ENCODE results near the gene D2HGDH. TPM values are rescaled to one million over a fixed set of nuclear protein-coding genes. Genes with fewer than 3 reads are reported as not detected.

The D2HGDH gene
- polyA plus RNA-seq, 1 experiment, result 16.1 TPM

DNA sequence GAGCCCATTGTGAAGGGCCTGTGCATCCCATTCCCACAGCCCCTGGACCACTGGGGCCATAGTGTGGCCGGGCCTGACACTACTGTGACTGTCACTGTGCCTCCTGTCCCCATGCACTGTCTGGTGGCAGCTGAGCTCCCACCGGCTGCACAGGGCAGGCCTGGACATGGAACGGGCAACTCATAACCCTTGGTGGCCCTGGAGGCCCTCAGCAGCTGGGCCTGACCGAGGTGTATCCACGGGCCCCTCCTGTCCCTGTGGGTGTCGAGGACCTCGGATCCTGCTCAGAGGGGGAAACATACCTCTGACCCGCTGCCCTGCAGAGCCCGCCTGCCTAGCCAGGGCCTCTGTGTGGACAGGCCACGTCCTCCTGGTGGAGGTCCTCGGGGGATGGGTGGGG, 34.4 kb downstream of the D2HGDH start:
- TF ChIP-seq, protein P1, sequence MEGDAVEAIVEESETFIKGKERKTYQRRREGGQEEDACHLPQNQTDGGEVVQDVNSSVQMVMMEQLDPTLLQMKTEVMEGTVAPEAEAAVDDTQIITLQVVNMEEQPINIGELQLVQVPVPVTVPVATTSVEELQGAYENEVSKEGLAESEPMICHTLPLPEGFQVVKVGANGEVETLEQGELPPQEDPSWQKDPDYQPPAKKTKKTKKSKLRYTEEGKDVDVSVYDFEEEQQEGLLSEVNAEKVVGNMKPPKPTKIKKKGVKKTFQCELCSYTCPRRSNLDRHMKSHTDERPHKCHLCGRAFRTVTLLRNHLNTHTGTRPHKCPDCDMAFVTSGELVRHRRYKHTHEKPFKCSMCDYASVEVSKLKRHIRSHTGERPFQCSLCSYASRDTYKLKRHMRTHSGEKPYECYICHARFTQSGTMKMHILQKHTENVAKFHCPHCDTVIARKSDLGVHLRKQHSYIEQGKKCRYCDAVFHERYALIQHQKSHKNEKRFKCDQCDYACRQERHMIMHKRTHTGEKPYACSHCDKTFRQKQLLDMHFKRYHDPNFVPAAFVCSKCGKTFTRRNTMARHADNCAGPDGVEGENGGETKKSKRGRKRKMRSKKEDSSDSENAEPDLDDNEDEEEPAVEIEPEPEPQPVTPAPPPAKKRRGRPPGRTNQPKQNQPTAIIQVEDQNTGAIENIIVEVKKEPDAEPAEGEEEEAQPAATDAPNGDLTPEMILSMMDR (IDR thresholded peaks at IDR 0.05; ENCODE audit: insufficient read depth, low read depth, low read length), result no peak
- ChIA-PET CTCF (no interaction called here), POLR2A (no interaction called here)
- no peaks in the 10 kb centered on the region; the same call in 1 of the 2 replicates for H3K27me3 ChIP-seq (ENCODE audit: control insufficient read depth, insufficient read depth, low read length)
- no peak for DNase-seq (ENCODE audit: low read depth)
- peaks cover 4% of the 10 kb centered on the region; the same call in 1 of the 2 replicates for H3K36me3 ChIP-seq (ENCODE audit: control insufficient read depth, insufficient read depth, low read length)
- no peak overlapping the region for H3K4me3 ChIP-seq (ENCODE audit: low read depth, low read length)

DNA sequence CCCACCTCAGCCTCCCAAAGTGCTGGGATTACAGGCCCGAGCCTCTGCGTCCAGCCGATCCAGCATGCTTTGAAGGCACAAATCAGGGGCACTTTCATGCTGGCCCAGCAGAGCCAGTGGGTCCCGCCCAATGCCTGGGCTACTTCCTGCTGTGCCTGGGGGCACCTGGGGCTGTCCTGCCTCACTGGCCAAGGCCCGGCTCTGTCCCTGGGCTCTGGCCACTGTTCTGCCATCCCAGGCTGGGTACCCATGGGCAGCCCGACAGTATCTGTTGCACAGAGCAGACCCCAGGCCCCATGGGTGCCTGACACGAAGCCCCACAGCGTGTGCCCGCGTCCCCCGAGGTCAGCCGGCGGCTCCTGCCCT, 35.4 kb downstream of the D2HGDH start:
- no peaks in the 10 kb centered on the region for H3K36me3 ChIP-seq (ENCODE audit: control insufficient read depth, insufficient read depth, low read length)
- no peaks in the 10 kb centered on the region; the same call in 1 of the 2 replicates for H3K27me3 ChIP-seq (ENCODE audit: control insufficient read depth, insufficient read depth, low read length)
- TF ChIP-seq, protein P1 (IDR thresholded peaks at IDR 0.05; ENCODE audit: insufficient read depth, low read depth, low read length), result no peak
- H3K4me3 ChIP-seq (ENCODE audit: low read depth, low read length), result no peak overlapping the region
- POLR2A ChIA-PET, result no interaction called here
- CTCF ChIA-PET, result no interaction called here
- no peak for DNase-seq (ENCODE audit: low read depth)

- no peaks in the 10 kb centered on the region for H3K36me3 ChIP-seq (ENCODE audit: control insufficient read depth, insufficient read depth, low read length)
- no peak for DNase-seq (ENCODE audit: low read depth)
- CTCF ChIA-PET, result no interaction called here
- TF ChIP-seq, protein P1 (IDR thresholded peaks at IDR 0.05; ENCODE audit: insufficient read depth, low read depth, low read length), result no peak
- no peak overlapping the region for H3K4me3 ChIP-seq (ENCODE audit: low read depth, low read length)
- POLR2A ChIA-PET, result no interaction called here
- no peaks in the 10 kb centered on the region; the same call in 1 of the 2 replicates for H3K27me3 ChIP-seq (ENCODE audit: control insufficient read depth, insufficient read depth, low read length)
These were observed 35.9 kb downstream of the D2HGDH start for GRCh38 chr2:241770185-241770935.

- ChIA-PET CTCF (no interaction called here), POLR2A (no interaction called here)
- Histone ChIP-seq H3K27me3 (ENCODE audit: control insufficient read depth, insufficient read depth, low read length) (no peaks in the 10 kb centered on the region; the same call in 1 of the 2 replicates), H3K4me3 (ENCODE audit: low read depth, low read length) (no peak overlapping the region), H3K36me3 (ENCODE audit: control insufficient read depth, insufficient read depth, low read length) (no peaks in the 10 kb centered on the region)
- no peak for DNase-seq (ENCODE audit: low read depth)
- TF ChIP-seq, protein P1 (IDR thresholded peaks at IDR 0.05; ENCODE audit: insufficient read depth, low read depth, low read length), result no peak
These were observed 36.5 kb downstream of the D2HGDH start for GRCh38 chr2:241770936-241771285.

DNA sequence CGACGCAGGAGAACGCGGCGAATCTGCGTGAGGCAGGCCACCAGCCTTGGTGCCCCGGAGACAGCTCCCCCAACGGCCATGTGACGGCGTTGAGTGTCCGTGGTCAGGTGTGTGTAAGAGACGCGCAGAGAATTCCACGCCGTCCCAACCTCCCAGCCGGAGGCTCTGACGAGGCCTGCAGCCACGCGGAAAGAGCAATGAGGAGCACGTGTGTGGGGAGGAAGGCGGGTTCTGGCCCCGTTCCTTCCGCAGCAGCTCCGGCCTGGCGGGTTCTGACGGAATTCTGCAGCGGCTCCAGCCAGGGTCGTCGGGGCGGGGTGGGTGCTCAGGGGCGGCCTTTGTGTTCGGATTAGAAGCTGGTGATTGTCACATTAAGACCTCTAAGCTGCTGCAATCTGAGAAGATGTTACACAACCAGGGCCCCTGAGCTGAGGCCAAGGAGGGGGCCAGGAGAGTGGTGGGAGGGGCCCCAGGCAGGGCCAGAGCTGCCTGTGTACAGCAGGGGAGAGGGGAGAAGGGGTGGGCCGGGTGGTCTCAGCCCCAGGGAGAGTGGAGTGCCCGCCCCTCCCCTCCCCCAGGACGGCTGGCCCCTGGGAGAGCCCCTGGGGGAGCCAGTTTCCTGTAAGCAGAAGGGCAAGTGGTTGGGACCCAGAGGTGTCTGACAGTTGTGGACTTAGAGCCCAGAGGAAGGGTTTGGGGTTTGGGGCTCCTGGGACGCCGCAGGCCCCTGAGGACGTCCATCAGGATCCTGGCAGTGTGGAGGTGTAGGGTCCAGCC, 37.0 kb downstream of the D2HGDH start:
- ChIA-PET POLR2A (no interaction called here), CTCF (no interaction called here)
- TF ChIP-seq, protein P1 (IDR thresholded peaks at IDR 0.05; ENCODE audit: insufficient read depth, low read depth, low read length), result no peak

More for the DNA sequence above, 37.0 kb downstream of the D2HGDH start:
- no peaks in the 10 kb centered on the region for H3K36me3 ChIP-seq (ENCODE audit: control insufficient read depth, insufficient read depth, low read length)
- H3K4me3 ChIP-seq (ENCODE audit: low read depth, low read length), result no peak overlapping the region
- no peaks in the 10 kb centered on the region; the same call in 1 of the 2 replicates for H3K27me3 ChIP-seq (ENCODE audit: control insufficient read depth, insufficient read depth, low read length)
- DNase-seq (ENCODE audit: low read depth), result no peak

Measured in BJ (cell line).